Measurements from ENCODE around the gene ALDH1A3.

ALDH1A3 gene

DNA sequence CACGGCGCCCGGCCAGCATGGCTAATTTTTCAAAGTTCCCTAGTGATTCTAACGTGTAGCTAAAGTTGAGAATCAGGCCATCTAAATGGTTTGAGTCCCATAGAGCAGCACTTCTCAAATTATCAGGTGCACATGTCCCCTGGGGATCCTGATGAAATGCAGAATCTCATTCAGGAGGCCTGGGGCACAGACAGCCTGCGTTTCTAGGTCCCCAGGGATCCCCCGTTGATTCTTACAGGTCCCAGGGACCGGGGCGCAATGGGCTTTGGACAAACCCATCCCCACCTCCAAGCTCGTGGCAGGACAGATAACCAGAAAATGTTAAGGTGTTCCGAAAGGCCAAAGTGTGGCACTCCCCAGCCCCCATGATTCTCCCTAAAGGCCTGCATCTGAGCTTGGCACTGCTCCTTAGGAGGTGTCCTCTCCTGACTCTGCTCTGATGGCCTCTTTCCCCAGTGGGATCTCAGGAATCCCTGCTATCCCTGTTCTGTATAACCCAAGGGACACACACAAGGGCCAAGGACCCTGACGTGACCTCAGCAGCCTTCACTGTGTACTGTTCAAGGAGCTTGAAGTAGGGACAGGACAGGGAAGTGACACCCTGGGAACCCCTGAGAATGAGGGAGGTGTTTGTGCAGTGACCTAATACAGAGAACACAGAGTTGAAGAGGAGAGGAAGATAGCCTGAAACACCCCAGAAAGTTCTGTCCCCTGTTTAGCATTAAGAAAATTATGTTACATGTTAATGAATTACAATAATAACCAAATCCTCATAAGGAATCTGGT, 47.5 kb downstream of the ALDH1A3 start:
- no peak for DNase-seq

DNA sequence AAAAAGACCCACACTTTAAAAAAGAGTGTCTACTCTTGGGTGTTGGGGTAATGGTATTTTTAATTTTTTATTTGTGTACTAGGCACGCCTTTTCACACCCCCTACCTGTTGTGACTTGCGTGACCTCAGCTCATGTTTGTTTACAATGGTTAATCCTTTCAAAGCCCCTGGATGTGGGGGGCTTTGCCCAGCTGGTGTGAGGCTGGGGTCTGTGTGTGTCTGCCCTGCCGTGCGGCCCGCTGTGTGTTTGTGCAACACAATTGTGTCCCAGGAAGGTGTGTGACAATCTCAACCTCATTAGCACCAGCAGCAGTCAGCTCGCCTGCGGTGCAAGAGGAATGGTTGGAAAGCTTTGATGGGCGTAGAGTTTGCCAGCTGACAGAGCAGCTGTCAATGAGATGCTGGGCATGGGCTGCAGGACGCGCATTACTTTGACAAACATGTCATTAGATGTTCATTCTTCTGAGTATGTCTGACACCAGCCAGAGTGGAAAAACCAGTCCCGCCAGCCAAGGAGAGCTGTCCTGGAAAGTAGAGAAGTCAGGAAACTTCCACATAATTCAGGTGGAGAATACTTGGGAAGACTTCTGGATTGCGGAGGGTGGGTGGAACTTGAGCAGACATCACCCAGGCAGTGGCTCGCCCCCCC, 49.1 kb downstream of the ALDH1A3 start:
- no peak for DNase-seq

DNA sequence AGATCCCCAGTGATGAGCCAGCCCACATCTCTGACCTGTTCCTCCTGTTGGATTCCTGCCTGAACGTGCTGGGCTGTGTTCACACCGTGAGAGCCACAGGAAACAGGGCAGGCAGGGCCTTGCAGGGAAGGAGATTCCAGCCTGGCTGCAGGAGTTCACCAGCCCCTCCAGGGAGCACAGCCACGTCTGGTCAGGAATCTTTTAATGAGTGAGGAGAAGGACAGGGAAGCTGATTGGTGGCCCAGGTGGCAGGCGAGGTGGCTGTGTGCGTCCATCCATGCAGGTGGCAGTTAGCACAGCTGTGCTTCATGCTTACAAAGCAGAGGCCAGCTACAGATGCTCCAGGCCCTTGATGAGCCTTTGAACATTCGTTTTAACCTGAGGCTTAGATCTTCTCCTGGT, 50.0 kb downstream of the ALDH1A3 start:
- DNase-seq, result peak in 1 of 2 experiments; percentile 16

- DNase-seq, result no peak
Measured at GRCh38 chr15:100930306-100930848, 50.7 kb downstream of the ALDH1A3 start.

DNA sequence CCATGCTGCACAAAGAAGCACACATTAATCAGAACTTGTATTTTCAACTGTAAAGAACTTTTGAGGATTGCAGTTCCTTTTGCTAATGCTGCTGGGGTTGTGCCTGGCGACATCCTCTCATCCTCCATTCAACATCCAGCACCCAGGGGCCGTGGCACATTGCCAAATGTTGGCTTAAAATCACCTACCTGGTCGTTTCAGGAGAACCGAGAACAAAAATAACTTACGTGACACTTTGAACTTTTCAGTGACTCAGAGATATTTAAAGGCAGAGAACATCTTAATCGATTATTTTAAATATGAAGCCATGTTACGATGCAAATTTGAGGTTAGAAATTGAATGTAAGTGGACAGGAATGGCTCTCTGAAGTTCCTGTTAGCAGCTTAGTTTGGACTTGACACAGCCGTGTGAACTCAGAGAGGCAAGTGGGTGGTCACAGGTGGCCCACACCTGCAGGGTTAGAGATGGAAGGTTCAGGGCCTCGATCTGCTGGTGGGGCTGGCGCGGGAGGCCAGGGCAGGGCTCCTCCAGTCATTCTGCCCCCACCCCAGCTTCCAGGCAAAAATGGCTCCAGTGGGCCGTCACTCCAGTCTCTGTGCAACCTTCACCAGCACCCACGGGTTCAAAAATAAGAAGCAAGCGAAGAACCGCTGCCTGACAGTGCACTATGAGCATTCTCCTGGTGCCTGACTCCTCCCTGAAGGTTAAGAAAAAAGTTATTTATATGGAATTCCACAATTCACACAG, 51.7 kb downstream of the ALDH1A3 start:
- DNase-seq, result no peak

- no peak for DNase-seq
Measured at GRCh38 chr15:100932676-100933348, 53.2 kb downstream of the ALDH1A3 start.

DNA sequence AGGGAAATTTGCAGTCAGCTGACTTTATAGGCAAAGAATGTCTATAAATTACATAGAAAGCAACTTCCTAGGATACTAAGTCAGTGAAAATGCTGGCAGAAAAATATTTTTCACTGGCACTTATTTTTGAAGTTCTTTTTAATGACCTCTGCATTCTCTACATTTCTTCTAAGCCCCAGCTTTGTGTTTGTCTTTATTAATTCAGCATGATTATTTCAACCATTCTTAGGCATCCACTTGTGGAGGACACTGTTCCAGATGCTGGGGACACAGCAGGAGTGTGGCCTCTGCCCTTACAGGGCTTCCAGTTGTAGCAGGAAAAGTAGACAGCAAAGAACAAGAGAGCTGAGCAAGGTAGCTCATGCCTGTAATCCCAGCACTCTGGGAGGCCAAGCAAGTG, 54.5 kb downstream of the ALDH1A3 start:
- DNase-seq, result no peak

DNA sequence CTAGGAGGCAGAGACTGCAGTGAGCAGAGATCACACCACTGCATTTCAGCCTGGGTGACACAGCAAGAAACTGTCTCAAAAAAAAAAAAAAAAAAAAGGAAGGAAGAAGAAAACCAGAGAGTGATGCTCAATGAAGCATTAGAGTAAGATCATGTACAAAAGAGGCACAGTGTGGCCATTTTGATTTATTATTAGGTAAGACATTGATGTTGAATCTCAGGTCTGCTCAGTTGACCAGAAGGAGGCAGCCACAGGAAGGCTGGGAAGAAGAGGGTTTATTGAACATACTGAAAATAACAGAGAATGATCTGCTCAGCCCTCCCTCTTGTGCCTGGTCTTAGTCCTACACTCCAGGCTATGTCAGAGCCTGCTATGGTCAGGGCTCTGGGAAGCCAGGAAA, 55.1 kb downstream of the ALDH1A3 start:
- DNase-seq, result no peak

DNA sequence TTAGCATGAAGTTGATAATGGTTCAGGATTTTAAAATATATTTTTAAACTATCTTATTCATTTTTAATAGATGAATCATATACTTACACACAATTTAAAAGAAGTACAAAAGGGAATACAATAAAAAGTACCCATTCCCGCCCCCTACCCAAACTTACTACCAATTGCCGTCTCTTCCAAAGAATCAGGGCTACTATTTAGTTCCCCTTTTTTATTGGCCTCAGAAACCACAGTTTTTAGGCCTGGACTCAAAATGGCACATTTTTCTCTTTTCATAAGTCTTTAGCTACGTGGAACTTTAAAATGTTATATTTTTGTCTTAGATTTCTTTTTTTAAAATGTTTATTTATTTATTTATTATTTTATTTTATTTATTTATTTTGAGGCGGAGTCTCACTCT, 57.5 kb downstream of the ALDH1A3 start:
- no peak for DNase-seq

GRCh38 chr15:100939791-100940190, 60.2 kb downstream of the ALDH1A3 start:
- DNase-seq, result no peak

- no peak for DNase-seq
Measured at GRCh38 chr15:100940767-100941379, 61.2 kb downstream of the ALDH1A3 start.

DNA sequence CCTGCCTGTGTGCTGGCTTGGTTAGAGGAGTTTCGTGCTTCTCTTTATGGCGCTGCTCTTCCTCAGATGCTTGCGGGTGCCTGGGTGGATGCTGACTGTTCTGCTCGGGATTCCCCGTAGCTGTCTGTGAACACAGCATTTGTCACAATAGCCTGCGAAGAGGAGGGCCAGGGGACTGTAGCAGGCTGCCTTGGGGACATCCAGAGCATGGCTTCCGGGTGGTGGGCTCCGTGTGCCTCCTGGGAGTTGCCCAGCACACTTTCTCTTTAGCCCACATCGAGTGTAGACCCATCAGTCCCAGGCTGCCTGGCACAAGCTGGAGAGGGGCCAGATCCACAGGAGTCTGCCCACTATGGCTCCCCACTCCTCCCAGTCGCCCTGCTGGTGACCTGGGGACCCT, 61.9 kb downstream of the ALDH1A3 start:
- DNase-seq, result no peak

DNA sequence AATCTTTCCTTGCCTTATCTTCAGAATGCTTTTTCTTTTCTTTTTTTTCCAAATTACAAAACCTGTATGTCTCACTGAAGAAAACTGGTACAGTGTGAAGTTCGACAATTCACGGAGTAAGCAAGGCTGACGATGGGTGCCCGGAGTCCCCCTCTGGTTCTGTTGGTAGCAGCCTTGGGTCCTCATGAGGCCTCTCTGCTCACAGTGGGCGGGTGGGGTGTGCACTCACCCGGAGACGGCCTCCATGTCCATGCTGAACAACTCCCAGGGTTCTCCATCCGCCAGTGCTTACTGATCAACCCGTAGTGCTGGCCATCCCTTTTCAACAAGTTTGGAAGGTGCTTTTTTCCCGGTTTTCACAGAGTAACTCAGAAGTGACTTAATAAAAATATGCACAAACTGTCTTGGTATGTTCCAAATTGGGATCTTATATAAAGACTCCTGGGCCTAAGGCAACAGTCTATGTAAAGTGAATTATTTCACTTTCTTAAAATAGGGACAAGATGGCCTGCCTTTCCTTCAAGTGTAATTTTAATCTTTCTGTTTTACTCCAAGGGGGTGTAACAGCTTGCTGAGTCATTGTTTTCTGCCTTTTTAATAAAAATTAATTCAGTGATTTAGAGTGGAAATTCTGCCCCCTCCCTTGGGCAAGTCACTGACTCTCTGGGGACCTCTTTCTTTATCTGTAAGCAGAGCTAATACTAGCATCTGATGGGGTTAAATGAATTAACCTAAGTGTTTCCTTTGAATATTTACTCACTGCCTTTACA, 63.2 kb downstream of the ALDH1A3 start:
- no peak for DNase-seq

DNA sequence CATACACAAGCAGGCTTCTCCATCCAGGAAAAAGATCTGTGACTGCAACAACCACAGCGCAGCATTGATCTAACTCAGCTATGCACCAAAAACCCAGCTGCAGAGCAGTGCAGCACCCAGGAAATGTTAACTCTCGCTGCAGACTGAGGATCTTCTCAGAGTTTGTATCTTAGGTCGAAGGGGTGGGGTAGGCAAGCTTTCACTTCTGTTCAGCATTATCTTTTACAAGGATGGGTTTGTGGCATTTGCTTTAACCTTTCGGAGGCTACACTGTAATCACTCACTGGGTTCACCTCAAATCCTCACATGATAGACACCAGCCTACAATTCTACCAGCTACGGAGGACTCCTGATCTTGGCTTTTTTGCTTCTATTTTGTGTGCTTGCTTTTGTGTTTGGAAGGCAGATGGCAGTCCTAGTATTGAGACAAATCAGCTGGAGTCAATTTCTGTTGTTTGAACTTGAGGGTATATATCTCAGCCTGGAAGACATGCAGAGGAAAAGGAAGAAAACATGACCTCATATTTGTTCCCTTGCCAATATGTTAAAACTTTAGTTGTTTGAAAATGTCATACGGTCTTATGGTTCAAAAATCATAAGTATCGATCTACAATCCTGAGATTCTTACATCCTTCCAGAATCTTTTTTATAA, 64.7 kb downstream of the ALDH1A3 start:
- DNase-seq, result no peak

GRCh38 chr15:100944986-100945385, 65.4 kb downstream of the ALDH1A3 start:
- DNase-seq, result no peak

DNA sequence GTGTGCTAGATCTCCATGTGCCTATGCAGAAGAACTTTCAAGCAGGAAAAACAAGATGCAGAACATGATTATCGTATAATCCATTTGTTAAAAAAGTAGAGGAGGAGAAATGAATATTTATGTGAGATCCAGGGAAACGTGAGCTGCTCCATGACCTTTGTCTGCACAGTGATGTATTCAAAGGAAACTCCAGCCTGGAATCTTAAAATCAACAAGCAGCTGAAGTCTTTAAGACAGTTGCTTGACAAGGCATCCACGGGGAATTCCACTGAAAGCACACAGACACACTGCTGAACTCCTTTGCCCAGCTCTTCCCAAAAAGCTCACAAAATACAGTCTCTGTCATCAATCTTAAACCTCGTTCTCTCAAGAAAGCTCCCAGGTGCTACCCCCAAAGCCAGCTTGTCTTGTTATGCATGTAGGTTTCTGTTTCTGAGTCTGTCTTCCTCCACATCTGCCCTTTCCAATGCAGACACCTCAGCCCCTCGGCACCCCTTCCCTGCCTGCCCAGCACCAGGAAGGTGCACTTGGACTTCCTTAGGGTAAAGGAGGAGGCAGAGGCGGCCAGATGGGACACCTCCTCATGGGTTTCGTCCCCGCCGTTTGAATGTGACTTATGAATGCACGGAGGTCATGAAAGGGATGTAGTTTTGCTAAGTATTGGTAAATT, 68.3 kb downstream of the ALDH1A3 start:
- DNase-seq, result no peak

GRCh38 chr15:100948430-100948762, 68.8 kb downstream of the ALDH1A3 start:
- no peak for DNase-seq

DNA sequence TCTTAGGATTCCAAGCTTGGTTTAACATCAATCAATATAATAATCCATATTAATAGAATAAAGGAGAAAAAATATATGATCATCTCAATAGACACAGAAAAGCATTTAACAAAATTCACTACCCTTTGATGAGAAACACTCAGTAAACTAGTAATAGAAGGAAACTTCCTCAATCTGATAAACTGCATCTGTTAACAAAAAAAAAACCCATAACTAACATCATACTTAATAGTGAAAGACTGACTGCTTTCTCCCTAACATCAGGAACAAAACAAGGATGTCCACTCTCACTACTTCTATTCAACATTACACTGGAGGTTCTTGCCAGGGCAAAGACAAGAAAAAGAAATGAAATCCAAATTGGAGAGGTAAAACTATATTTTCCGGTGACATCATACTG, 70.1 kb downstream of the ALDH1A3 start:
- DNase-seq, result no peak

DNA sequence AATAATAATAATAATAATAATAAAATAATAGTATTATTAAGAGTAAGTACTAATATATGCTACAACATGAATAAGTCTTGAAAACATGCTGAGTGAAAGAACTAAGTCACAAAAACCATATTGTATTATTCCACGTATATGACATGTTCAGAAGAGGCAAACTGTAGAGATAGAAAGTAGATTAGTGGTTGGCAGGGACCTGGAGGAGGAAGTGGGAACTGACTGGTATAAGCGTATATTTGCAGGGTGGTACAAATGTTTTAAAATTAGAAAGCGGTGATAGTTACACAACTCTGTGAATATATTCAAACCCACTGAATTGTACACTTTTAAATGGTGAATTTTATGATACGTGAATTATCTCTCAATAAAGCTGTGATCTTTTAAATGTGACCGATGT, 72.3 kb downstream of the ALDH1A3 start:
- DNase-seq, result no peak

- no peak for DNase-seq
Measured at GRCh38 chr15:100952566-100952965, 72.9 kb downstream of the ALDH1A3 start.

Measured in SHP77 (cell line).